Transverse colon (tissue), 4 donors: ENCODE data around the gene TDO2. TPM values are rescaled to one million over a fixed set of nuclear protein-coding genes. Genes with fewer than 3 reads are reported as not detected.
A peak's percentile ranks its signal among the peaks of the same experiment; 100 is the strongest.

Experiments
- DNase-seq: peaks from one replicate; pipeline ENCODE4 v3.0.0-alpha.2; 2019
- H3K27ac ChIP-seq, 4 donors: fragments of 200-600 bp; sonication (generic); 2 replicates each; pipeline ENCODE4 v1.5.1; 2016 to 2018; ENCODE audit warnings: inconsistent platforms in 4 of 4
- H3K27me3 ChIP-seq: fragments of 200-600 bp; sonication (generic); 2 replicates; pipeline ENCODE4 v1.5.1; 2017; ENCODE audit warnings: inconsistent platforms
- H3K36me3 ChIP-seq, 4 donors: fragments of 200-600 bp; sonication (generic); 2 replicates each; pipeline ENCODE4 v1.5.1; 2017 to 2019; ENCODE audit warnings: inconsistent platforms in 4 of 4
- H3K4me1 ChIP-seq, 4 donors: fragments of 200-600 bp; sonication (generic); 2 replicates each; pipeline ENCODE4 v1.5.1; 2017 to 2020; ENCODE audit warnings: inconsistent platforms in 4 of 4
- H3K4me3 ChIP-seq, 4 donors: fragments of 200-600 bp; sonication (generic); 1 replicate in 1 of 4; 2 replicates in 3 of 4; pipeline versions ENCODE4 v1.5.1 to v1.6.1; 2017 to 2019; ENCODE audit warnings: inconsistent platforms in 4 of 4
- H3K9me3 ChIP-seq, 2 donors: fragments of 200-600 bp; sonication (generic); 2 replicates each; pipeline ENCODE4 v1.5.1; 2017 to 2019; ENCODE audit warnings: inconsistent platforms in 2 of 2
- EP300 ChIP-seq: sonication (generic); formaldehyde crosslinking; IDR thresholded peaks from one replicate; pipeline ENCODE4 v1.6.1; 2017; ENCODE audit warnings: antibody characterized with exemption, low read depth
- POLR2A ChIP-seq: fragments of 450-650 bp; IDR thresholded peaks from one replicate; pipeline ENCODE4 v1.6.1; 2016; ENCODE audit warnings: antibody characterized with exemption, mild to moderate bottlenecking, moderate library complexity
- POLR2AphosphoS5 ChIP-seq, 3 donors: sonication (generic); formaldehyde crosslinking; IDR thresholded peaks; one replicate each; pipeline ENCODE4 v1.6.1; 2016; ENCODE audit warnings: antibody characterized with exemption in 3 of 3
- WGBS, 2 donors: methylation state at CpG; one replicate each; pipeline ENCODE4 v1.1.5; 2018; ENCODE audit warnings: low coverage in 1 of 2; 5-methylcytosine and 5-hydroxymethylcytosine counted together
- in situ Hi-C, 4 donors: fragments of 200-750 bp; cut with MboI; loops; one replicate each; pipeline versions ENCODE4 v1.15.0 to v1.15.1; 2017; ENCODE audit warnings: low sequenced_read_pairs in 3 of 4, low pct_ligation_motif_present in 1 of 4, low pct_unique_long_range_greater_than_20kb in 1 of 4
- intact Hi-C: fragments of 100-400 bp; cut with DNase I; formaldehyde crosslinking; loops from one replicate; pipeline ENCODE4 v1.15.1; 2023; ENCODE audit warnings: low total_unique reads
- total RNA-seq, 4 donors: library from RNA; depleted of rRNA; stranded (reverse); fragments of >200 nt; gene quantifications; one replicate each; pipeline ENCODE4 v1.1.0, GENCODE V29; 2016
- TF ChIP-seq, protein P1 (sequence below), 5 experiments: fragments of 200-600 bp in 3 of 5; fragments of 450-650 bp in 2 of 5; sonication (generic) in 3 of 5; IDR thresholded peaks; 1 replicate in 2 of 5; 2 replicates in 3 of 5; pipeline ENCODE4 v1.5.1; 2016 to 2017; ENCODE audit warnings: antibody characterized with exemption in 5 of 5, inconsistent platforms in 3 of 5, mild to moderate bottlenecking in 2 of 5, moderate library complexity in 1 of 5

TDO2 gene
- total RNA-seq, 4 donors from 2014 or later: 0.64 TPM; not detected in 3

- DNase-seq: peak; percentile 12
- Histone ChIP-seq H3K27me3 (no peaks in the 10 kb centered on the region), H3K27ac (peak overlapping the region; percentile 96 to 97 (median 97)), H3K4me3 (peak overlapping the region; percentile 44 to 78 (median 71)), H3K4me1 (peaks cover 7 to 29% (median 10%) of the 10 kb centered on the region in 4 donors), H3K36me3 (no peaks in the 10 kb centered on the region), H3K9me3 (no peaks in the 10 kb centered on the region)
- in situ Hi-C loops: loop anchor here in 2 of 4 donors (10.0 to 25.0 kb wide), 2 partner anchors 149 to 1008 kb away; partner anchors contain the start of gene PDGFC (in 1 of the 2)
- TF ChIP-seq, protein P1, sequence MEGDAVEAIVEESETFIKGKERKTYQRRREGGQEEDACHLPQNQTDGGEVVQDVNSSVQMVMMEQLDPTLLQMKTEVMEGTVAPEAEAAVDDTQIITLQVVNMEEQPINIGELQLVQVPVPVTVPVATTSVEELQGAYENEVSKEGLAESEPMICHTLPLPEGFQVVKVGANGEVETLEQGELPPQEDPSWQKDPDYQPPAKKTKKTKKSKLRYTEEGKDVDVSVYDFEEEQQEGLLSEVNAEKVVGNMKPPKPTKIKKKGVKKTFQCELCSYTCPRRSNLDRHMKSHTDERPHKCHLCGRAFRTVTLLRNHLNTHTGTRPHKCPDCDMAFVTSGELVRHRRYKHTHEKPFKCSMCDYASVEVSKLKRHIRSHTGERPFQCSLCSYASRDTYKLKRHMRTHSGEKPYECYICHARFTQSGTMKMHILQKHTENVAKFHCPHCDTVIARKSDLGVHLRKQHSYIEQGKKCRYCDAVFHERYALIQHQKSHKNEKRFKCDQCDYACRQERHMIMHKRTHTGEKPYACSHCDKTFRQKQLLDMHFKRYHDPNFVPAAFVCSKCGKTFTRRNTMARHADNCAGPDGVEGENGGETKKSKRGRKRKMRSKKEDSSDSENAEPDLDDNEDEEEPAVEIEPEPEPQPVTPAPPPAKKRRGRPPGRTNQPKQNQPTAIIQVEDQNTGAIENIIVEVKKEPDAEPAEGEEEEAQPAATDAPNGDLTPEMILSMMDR (IDR thresholded peaks at IDR 0.05): no peak
- TF ChIP-seq POLR2A: no peak
- TF ChIP-seq EP300: no peak
- no peak for TF ChIP-seq POLR2AphosphoS5 (IDR thresholded peaks at IDR 0.05)
- intact Hi-C loops: loop anchor here (5.0 kb wide), 2 partner anchors 287 to 552 kb away; partner anchors contain the start of gene GUCY1A1
- 69 to 77% methylated on average over 5 to 11 of the region's 11 CpGs for WGBS, 2 donors
Measured at GRCh38 chr4:155954118-155954685, 50.7 kb downstream of the TDO2 start.

- intact Hi-C loops: loop anchor here (5.0 kb wide), 2 partner anchors 288 to 553 kb away; partner anchors contain the start of gene GUCY1A1
- in situ Hi-C loops: loop anchor here in 2 of 4 donors (10.0 to 25.0 kb wide), 2 partner anchors 150 to 1007 kb away; partner anchors contain the start of gene PDGFC (in 1 of the 2)
- no peak for DNase-seq
- Histone ChIP-seq H3K4me1 (peaks cover 7 to 29% (median 10%) of the 10 kb centered on the region in 4 donors), H3K36me3 (no peaks in the 10 kb centered on the region), H3K4me3 (no peak overlapping the region), H3K27me3 (no peaks in the 10 kb centered on the region), H3K27ac (peak overlapping the region; percentile 96 to 97 (median 97)), H3K9me3 (no peaks in the 10 kb centered on the region)
- 34 to 36% methylated on average over 4 of the region's 4 CpGs for WGBS, 2 donors
- TF ChIP-seq, protein P1 (IDR thresholded peaks at IDR 0.05): no peak
- TF ChIP-seq POLR2A: no peak
- no peak for TF ChIP-seq EP300
- peak in 2 of 3 donors; percentile 27 to 40 for TF ChIP-seq POLR2AphosphoS5 (IDR thresholded peaks at IDR 0.05)
Measured at GRCh38 chr4:155954939-155955338, 51.4 kb downstream of the TDO2 start.

DNA sequence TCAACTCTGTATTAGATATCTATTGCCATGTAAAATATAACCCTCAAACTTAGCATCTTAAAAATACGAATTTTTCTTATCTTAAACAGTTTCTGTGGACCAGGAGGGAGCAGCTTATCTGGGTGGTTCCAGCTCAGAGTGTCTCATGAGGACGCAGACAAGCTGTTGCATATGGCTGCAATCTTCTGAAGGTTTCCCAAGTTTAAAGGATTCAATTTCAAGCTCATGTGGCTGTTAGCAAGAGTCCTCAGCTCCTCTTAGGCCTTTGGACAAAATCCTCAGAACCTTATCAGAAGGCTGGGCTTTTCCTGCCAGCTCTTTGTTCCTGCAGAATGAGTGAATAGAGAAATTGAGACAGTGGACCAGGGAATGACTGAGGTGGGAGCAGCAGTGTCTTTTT lies 53.0 kb downstream of the TDO2 start:
- Histone ChIP-seq H3K9me3 (no peaks in the 10 kb centered on the region), H3K36me3 (no peaks in the 10 kb centered on the region), H3K4me1 (peaks cover 7 to 32% (median 10%) of the 10 kb centered on the region in 4 donors), H3K4me3 (no peak overlapping the region), H3K27ac (no peak overlapping the region), H3K27me3 (no peaks in the 10 kb centered on the region)
- TF ChIP-seq POLR2AphosphoS5 (IDR thresholded peaks at IDR 0.05) (no peak), EP300 (no peak), POLR2A (no peak)
- TF ChIP-seq, protein P1 (IDR thresholded peaks at IDR 0.05): no peak
- DNase-seq: no peak
- 70 to 81% methylated on average over 2 of the region's 2 CpGs for WGBS, 2 donors
- intact Hi-C loops: no loop called here
- in situ Hi-C loops: loop anchor here in 2 of 4 donors (10.0 to 25.0 kb wide), 2 partner anchors 152 to 1006 kb away; partner anchors contain the start of gene PDGFC (in 1 of the 2)

GRCh38 chr4:155959417-155959816 lies 55.9 kb downstream of the TDO2 start:
- no peaks in the 10 kb centered on the region for H3K36me3 ChIP-seq
- H3K27me3 ChIP-seq: no peaks in the 10 kb centered on the region
- TF ChIP-seq EP300 (no peak), POLR2AphosphoS5 (IDR thresholded peaks at IDR 0.05) (no peak), POLR2A (no peak)
- TF ChIP-seq, protein P1 (IDR thresholded peaks at IDR 0.05): no peak
- in situ Hi-C loops (loop anchor here in 2 of 4 donors (10.0 to 25.0 kb wide), 2 partner anchors 155 to 1003 kb away; partner anchors contain the start of gene PDGFC (in 1 of the 2)), intact Hi-C loops (no loop called here)
- H3K27ac ChIP-seq: peak overlapping the region in 1 of 4 donors; percentile 29
- no peak for DNase-seq
- no peaks in the 10 kb centered on the region for H3K9me3 ChIP-seq
- peaks cover 0 to 14% (median 3%) of the 10 kb centered on the region in 4 donors for H3K4me1 ChIP-seq
- 74% methylated on average over 4 of the region's 4 CpGs; no CpG with 5 or more reads in 1 of the 2 donors for WGBS, 2 donors
- no peak overlapping the region for H3K4me3 ChIP-seq
